Stimulated activated CD8-positive, alpha-beta memory T cell treated with anti-CD3 and anti-CD28 coated beads, Interleukin-4, amount 100 ng/mL, for 48 hours (primary cell): Measurements from ENCODE around the gene ACACB.
"Not testable (repeated sequence)": the region's sequence is repeated elsewhere in the genome, so short reads cannot be mapped to it uniquely, and the experiment has no call there.

Experiments used
- DNase-seq: peaks from one replicate; pipeline ENCODE4 v3.0.0-alpha.2; 2020

ACACB gene

DNA sequence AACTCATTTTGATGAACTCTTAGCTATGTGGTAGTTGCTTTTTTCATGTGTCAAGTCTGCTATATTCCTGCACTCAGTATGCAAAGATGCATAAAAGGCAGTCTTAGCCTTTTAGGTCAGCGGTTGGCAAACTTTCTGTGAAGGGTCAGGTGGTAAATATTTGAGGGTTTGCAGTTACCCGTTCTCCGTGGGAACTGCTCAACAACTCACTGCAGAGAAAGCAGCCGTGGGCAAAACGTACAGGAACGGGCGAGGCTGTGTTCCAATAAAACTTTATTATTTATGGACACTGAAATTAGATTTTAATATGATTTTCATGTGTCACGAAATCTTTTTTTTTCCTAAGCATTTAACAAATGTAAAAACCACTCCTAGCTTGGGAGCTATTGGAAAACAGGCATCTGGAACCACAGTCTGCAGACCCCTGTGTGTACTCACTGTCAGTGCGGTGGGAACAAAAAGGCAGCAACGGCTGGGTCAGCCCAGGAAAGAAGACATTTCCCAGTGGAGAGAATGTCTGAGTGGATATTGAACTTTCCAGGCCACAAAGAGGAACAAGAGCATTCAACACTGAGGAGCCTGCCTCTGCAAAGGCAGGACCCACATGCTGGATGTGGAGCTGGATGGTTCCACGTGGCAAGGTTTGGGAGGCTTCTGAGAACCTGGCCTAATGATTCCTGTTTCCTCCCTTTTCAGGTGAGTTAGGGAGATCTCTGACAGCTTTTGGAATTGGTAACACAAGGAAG is 3.5 kb upstream of the ACACB start:
- no peak for DNase-seq

DNA sequence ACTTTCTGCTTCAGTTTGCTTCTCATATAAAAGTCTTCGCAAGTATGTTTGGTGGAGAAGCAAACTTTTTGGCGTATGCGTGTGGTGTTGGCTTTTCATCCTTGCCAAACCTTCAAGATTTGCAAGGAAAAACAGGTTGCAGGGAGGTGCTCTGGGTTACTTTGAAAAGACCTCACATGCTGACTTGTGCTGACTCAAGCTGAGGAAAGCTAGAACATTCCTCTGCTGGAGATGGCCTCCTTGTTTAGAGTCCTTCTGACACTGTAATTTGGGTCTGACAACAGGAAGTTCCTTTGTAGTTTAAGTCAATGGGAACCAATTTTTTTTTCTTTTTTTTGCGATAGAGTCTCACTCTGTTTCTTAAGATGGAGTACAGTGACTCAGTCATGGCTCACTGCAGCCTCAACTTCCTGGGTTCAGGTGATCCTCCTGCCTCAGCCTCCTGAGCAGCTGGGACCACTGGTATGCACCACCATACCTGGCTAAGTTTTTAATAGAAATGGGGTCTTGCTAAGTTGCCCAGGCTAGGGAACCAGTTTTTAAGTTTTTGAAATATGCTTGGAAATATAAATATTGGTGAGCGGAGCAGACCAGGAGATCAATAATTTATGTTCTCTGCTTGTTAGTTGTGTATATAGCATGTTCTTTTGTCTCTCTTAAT is 2.6 kb upstream of the ACACB start:
- DNase-seq, result no peak

DNA sequence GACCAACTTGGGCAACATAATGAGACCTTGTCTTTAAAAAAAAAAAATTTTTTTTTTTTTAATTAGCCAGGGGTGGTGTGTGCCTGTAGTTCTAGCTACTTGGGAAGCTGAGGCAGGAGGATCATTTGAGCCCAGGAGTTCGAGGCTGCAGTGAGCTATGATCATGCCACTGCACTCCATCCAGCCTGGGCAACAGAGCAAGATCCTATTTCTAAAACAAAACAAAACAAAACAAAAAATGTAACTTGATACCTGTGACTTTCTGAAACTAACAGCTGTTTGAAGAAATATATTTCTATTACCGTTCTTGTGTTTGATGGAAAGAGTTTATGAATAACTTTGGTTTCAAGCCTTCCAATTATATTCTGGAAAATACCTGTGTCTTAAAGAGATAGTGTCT is 1.7 kb upstream of the ACACB start:
- no peak for DNase-seq

DNA sequence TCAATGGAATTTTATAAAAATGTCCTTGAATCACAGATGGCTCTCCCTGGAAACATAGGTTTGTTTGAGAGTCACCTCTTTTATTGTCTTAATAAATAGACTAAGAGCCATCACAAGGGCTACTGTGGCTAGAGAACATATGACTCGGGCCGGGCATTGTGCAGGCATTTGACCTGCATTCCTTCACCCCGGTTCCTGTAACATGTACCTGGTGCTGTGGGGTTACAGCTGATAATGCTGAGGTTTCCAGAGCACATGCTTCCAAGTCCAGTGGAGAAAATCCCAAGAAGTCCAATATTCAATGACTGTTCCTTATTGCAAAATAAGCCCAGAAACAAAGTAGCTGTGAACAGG is 1.0 kb upstream of the ACACB start:
- DNase-seq, result no peak

DNA sequence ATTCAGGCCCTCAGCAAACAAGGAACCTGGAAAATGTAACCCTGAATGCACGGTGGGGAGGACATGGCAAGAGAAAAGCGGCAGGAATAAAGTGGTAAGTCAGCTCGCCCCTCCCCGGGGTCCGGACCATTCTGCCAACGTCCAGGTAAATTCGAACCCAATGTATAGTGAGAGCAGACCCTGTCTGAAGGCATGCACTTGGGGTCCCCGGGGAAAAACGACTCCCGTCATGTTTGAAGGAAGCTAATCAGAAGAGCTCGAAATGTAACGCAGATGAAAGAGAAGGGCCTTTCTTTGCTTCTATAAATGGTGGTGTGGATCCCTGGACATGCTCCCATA is 193 bp downstream of the ACACB start:
- no peak for DNase-seq

DNA sequence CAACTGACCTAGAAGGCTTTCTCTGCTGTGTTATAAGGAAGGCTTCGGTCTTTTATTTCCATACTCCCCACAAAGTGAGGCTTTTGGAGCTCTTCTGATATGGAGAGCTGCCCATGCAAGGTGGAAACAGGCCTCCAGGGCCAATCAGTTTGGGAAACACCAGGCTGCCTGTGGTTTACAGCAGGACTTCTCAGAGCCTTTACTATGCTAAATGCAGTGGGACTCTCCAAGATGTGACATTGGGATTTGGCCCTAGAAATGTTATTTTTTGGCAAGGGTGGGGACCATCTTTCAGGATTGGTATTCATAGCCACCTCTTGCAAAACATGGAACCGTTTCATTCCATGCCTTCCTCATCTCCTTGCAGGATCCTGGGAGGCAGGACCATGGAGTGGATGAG is 3.7 kb downstream of the ACACB start:
- DNase-seq, result no peak

DNA sequence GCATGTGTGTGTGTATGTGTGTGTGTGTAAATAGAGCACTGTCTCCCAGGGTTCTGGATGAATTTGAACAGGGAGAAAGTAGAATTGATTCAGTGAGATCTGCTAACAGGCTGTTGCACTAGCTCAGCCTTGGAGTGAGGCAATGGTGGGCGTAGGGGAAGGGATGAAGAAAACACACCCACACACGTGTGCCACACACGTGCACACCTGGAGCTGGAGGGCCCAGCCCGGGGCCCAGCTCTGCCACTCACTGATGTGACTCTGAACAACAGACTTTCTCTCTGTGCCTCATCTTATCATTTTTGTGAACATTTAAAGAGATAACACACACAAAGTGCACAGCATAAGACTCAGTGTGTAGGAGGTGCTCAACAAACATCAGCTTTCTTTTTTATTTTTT is 4.2 kb downstream of the ACACB start:
- DNase-seq, result no peak

DNA sequence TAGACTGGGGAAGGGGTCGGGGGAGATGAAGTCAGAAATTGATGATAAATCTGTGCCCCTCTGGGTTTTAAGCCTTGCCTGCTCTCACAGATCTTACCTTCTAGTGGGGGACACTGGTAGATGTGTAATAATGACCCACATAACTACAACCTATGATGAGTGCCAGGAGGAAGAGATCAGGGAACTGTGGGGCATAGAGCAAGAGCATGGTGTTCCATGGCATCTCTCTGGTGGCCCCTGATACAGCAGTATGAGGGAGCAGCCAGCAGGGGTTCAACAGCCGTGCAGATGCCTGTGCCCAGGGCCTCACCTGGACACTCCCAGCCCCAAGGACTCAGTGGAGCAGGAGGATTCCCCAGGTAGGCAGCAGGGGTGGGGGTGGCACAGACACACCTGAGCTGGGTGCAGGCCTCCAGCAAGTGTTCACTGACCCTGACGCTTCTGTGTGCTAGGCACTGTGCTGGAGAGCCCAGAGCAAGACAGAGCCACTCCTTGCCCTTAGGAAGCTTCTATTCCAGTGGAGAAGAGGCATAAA is 5.0 kb downstream of the ACACB start:
- DNase-seq, result no peak

DNA sequence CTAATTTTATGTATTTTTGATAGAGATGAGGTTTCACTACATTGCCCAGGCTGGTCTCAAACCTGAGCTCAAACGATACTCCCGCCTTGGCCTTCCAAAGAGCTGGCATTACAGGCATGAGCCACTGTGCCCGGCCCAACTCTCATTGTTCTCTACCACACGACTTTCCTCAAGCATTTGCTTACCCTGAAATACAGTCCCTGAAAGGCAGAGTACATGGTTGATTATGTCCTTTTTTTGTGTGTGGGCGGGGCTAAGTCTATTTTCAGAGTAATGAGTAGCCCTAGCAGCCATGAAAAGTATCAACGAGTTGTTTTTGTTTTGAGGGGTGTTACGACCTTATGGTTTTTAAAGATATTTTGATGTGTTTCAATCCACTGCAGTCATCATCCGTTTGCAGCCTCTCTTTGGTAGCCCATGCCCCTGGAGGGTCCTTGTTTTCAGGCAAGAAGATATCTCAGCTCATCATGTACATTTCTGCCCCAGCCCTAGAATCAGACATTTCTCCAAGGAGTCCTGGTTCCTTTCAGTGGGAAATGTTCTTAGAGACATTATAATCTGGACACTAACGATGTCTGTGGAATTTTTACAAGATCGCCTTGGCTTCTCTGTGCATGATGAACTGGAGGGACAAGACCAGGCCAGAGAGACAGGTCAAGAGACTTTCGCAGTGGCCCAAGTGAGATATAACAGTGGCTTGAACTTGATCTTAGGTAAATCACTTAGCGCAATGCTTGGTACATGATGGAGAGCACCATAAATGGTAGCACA is 8.7 kb downstream of the ACACB start:
- DNase-seq, result no peak

DNA sequence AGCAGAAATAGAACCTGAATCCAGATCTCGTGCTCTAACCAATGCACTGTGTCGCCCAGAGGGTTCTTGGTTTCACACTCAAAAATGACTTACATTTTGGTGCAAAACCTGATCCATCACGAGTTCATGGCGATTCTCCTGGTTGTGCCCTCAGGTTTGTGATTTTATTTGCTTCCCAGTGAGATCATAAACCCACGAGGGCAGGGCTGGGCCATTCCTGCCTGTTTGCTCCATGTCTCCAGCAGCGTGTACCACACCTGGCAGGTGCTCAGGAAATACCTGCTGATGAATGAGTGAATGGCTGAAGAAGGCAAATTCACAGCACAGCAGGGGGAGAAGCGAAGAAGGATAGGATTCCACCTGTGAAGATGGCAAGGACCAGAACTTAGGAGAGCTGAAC is 9.4 kb downstream of the ACACB start:
- no peak for DNase-seq

DNA sequence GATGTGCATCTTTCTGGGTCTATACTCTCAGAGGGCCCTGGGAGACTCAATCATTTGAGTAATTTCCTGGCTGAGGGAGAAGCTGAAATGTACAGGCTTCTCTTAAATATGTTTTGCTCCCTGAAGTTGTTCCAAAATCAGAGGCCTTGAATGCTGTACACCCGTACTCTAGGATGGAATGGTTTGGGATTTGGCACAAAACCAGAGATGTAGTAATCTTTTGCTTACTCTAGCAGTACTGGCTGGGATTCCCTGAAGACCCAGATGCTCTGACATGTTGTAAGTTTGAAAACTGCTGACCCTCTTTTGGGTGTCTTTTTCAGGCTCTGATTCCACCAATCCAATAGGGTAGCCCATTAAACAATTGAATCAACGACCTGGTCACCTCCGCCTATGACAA is 10.4 kb downstream of the ACACB start:
- DNase-seq, result no peak

DNA sequence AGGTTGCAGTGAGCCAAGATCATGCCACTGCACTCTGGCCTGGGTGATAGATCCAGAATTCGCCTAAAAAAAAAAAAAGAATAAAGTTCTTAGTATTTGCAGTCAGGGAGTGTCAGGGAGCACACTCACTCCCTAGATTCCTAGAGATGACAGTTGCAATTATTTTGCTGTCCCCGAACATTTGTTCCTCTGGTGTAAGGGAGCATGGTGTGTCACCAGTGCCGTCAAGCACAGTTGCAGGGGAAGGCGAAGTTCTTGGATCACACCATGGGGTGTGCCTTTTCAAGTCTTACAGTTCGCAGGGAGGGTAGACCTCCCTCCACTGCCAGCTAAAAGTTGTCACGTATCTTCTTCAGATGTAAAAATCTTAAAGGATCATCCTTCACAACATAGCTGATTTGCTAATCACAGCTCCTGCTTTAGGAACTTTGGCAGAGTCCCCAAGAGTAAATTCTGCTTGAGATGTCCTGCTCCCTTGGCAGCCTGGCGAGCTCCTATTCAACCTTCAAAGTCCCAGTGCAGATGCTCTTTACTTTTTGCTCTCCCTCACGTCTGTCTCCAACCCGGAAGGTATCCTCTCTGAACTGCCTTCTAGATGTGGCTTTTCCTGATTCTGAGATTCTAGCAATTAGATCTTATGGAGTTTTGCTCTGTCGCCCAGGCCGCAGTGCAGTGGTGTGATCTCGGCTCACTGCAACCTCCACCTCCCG is 11.3 kb downstream of the ACACB start:
- no peak for DNase-seq

DNA sequence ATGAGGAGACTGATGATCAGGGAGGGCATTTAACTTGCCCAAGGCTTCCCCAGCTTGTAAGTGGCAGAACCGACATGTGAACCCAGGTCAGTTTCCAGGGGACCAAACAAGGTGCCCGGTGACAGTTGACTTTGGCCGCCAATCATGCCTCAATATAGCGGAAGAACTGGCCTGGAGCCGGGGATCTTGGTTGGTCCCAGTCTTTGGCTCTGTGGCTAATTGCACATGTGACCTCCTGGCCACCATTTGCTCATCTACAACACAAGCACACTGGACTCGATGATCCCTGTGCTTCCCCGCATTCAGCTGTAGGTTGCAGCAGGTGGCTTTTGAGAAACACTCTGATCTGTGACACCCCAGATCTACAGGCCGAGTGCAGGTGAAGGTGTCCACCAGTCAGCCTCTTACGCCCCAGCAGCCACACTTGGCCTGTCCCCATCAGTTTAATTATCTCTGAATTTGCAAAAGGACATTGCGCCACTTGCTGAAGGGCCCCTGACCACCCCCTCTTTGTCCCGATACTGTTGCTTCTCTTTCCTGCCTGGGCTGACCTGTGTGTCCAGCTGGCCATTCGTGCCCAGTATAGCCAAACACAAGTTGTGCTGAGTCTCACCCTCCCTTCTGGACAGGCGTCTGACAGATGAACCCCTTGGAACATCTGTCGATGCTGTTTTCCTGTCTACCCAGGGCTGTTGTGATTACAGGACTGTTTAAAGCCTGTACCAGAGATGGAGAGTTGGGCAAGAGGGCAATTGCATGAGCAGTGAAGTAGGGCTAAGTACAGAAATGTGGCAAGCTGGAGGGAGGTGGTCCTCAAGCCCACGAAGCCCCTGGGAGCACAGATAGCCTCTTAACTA is 14.1 kb downstream of the ACACB start:
- DNase-seq, result no peak

DNA sequence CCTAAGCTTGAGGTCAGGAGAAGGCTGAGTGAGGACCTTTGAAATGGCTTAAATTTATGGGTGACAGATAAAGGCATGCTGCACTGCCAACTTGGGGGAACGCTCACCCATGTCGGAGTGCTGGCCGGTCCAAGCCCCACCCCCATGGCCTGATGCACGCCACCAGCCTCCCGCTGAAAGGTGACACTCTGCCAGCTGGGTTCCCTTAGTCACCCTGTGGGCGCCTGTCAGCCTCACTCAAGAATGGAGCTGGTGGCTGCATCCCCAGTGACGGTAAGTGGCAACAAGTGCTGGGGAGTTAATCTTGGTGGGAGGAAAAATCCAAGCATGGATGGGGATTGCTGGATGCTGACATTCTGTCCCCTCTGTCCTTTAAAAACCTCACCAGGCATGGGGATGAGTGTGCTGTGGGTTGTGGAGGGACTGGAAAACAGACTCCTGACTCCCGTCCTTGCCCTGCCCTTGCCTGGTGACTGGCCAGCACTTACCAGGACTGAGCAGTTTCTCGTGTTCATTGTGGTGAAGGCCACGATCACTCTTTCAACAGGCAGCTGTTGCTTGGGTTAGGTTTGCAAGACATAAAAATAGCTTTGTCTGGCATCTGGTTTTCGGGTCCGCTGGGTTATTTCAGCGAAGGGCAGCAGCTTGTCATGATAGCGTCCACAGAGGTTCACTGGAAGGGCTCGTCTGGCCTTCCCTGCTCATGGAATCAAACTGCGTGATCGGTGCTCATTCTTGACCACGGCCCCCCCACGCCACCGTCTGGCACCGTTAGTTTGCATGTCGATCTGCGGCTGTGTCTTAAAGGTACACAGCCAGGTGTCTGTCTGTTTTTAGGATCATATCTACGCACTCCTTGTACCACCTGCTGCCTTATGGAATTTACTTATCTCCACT is 15.0 kb downstream of the ACACB start:
- no peak for DNase-seq

DNA sequence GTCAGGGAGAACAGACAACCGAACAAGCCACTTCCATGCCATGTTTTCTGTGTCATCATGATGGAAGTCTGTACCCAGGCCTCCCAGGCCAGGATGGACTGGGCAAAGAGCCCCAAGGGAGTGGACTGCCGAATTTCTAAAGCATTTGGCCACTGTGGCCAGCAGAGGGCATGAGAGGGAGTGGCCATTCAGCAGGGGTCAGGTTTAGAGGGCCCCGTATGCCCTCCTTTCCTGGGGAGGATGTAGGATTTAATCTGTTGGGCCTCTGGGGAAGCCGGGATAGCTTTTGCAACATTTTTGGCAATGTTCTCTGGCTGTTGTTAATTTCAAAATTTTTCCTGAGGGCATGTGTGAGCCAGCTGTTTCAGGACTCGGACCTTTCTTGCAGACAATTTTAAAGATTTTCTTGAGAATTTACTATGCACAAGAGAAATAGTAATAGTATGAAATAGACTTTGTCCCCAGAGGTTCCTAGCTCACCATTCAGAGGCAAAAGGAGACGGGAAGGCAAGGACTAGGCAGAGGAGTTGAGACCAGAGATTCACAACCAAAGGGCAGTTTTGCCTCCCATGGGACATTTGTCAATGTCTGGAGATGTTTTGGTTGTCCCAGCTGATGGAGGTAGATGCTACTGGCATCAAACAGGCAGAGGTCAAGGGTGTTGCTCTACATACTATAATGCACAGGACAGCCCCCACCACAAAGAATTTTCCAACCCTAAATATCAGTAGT is 18.0 kb downstream of the ACACB start:
- DNase-seq, result no peak

DNA sequence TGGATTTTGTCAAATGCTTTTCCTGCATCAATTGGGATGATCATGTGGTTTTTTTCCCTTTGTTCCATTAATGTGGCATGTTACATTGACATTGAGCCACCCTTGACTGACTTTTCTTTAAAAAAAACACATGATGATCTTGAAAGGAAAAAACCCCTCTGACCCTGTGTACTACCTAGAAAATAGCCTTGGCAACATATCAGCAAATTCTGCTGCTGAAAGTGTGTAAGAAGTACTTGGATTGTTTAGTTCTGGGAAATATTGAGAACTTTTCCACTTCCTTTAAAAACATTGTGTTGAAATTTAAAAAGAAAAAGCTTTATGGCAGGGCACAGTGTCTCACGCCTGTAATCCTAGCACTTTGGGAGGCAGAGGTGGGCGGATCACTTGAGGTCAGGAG is 20.7 kb downstream of the ACACB start:
- DNase-seq, result no peak

DNA sequence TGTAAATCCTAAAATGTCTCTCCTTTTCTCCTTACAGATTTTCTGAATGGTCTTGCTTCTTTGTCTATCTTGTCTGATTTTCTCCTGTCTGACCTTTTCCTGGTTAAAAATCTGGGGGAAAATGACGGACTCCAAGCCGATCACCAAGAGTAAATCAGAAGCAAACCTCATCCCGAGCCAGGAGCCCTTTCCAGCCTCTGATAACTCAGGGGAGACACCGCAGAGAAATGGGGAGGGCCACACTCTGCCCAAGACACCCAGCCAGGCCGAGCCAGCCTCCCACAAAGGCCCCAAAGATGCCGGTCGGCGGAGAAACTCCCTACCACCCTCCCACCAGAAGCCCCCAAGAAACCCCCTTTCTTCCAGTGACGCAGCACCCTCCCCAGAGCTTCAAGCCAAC is 23.0 kb downstream of the ACACB start:
- DNase-seq, result no peak

DNA sequence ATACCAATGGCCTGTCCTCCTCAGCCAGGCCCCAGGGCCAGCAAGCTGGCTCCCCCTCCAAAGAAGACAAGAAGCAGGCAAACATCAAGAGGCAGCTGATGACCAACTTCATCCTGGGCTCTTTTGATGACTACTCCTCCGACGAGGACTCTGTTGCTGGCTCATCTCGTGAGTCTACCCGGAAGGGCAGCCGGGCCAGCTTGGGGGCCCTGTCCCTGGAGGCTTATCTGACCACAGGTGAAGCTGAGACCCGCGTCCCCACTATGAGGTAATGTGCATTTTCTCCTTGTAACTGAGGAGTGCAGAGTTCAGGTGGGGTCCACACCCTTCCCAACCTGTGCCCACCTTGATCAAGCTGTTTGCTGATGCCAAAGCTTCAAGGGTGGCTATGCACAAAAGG is 23.4 kb downstream of the ACACB start:
- no peak for DNase-seq

DNA sequence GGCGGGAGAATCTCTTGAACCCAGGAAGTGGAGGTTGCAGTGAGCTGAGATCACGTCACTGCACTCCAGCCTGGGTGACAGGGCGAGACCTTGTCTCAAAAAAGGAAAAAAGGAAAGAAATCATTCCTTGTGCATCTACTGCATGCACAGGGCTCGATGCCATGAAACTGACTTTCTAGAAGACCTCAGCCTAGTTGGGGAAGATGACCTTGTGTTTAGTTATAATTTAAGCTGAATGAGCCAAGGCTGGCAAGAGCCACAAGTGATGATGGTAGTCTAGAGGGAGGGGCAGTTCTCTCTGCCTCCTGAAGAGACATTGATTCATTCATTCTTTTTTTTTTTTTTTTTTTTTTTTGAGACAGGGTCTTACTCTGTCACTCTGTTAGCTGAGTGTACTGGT is 24.2 kb downstream of the ACACB start:
- no peak for DNase-seq

DNA sequence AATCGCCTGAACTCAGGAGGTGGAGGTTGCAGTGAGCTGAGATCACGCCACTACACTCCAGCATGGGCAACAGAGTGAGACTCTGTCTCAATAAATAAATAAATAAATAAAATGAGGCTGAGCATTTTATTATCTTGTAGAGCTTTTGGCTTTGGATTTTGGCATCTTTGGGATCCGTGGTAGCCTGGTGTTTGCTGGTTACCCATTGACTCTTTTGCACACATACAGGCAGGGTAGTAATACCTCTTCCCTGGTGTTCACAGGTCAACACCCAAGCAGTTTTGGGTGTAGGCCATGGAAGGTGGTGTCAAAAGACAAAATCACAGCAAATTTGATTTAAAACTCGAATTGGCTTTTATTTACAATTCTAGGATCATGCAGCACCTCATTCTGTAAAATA is 27.8 kb downstream of the ACACB start:
- no peak for DNase-seq

DNA sequence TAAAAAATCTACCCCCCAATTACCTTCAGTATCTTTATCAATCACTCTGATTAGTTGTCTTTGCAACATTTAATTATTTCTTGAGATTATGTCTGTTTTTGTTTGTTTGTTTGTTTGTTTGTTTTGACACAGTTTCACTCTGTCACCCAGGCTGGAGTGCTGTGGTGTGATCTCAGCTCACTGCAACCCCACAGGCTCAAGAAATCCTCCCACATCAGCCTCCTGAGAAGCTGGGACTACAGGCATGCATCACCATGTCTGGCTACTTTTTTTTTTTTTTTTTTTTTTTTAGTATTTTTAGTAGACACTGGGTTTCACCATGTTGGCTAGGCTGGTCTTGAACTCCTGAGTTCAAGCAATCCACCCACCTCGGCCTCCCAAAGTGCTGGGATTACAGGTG is 30.7 kb downstream of the ACACB start:
- DNase-seq, result not testable (repeated sequence)
